ENCODE results near the gene PTPRM.

DNA sequence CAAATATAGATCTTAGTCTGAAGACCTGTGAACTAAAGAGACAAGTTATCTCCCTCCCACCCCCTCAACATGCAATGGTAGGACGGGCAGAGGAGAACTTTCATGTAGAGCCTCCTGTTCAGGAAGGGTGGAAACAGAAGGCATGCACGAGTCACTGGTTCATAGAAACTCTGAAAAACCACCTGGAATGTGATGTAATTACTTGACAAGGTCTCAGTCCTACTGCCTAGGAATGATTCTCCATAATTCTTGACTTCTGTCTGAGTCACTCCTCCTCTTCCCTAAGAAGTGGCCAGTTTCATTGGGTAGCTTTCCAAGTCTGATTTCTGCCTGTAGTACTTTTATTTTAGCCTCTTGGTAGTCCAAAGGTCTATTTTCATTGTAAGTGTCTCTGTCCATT lies 277.3 kb downstream of the PTPRM start:
- TF ChIP-seq SUZ12 (IDR thresholded peaks at IDR 0.05; ENCODE audit: extremely low read depth, insufficient read depth, insufficient read length) (no peak), YY1 (IDR thresholded peaks at IDR 0.05; ENCODE audit: insufficient read depth, insufficient read length) (no peak), ZNF274 (IDR thresholded peaks at IDR 0.05; ENCODE audit: low read depth, low read length) (no peak)
